T-helper 1 cell treated with Interleukin-12 subunit alpha and Interleukin-12 subunit beta and Interleukin-4 antibody, amounts not matched to agents 30 ng/mL and 1 ng/mL, for 36 hours (primary cell): ENCODE measurements around the gene ANKS3. TPM values are rescaled to one million over a fixed set of nuclear protein-coding genes. Genes with fewer than 3 reads are reported as not detected.

ENCODE experiments used
- intact Hi-C: fragments of 100-400 bp; cut with micrococcal nuclease; formaldehyde crosslinking; loops from one replicate; pipeline ENCODE4 v1.15.1; 2024
- total RNA-seq: library from RNA; stranded (reverse); gene quantifications from 2 replicates; pipeline ENCODE4 v1.2.3, GENCODE V29; 2022

ANKS3 gene
- total RNA-seq, 1 donor from 2014 or later: 17.2 TPM

GRCh38 chr16:4696905-4697847 lies 36.9 kb downstream of the ANKS3 start:
- intact Hi-C loops: no loop called here

GRCh38 chr16:4696172-4696904 lies 37.7 kb downstream of the ANKS3 start:
- intact Hi-C loops: no loop called here

GRCh38 chr16:4695473-4696171 lies 38.4 kb downstream of the ANKS3 start:
- intact Hi-C loops: no loop called here

- intact Hi-C loops: loop anchor here (1.0 to 5.0 kb wide), 2 partner anchors 152 to 402 kb away; partner anchors contain the start of genes EEF2KMT, GLYR1 and UBN1
These were observed 39.2 kb downstream of the ANKS3 start for GRCh38 chr16:4694642-4695451.

- intact Hi-C loops: loop anchor here (1.0 to 5.0 kb wide), 10 partner anchors 18 to 403 kb away; partner anchors contain the start of genes ANKS3, DNAAF8, EEF2KMT and GLYR1
These were observed 40.0 kb downstream of the ANKS3 start for GRCh38 chr16:4693956-4694641.

GRCh38 chr16:4693296-4693955 lies 40.6 kb downstream of the ANKS3 start, which contains the start of gene NUDT16L1:
Gene NUDT16L1, plus strand, starts transcription at chr16:4693562. Its CDS starts 165 bp downstream, at chr16:4693727.
- intact Hi-C loops: loop anchor here (1.0 to 5.0 kb wide), 9 partner anchors 17 to 404 kb away; partner anchors contain the start of genes ANKS3, DNAAF8, EEF2KMT and MGRN1

- intact Hi-C loops: loop anchor here (1.0 to 5.0 kb wide), 9 partner anchors 16 to 405 kb away; partner anchors contain the start of genes ANKS3, DNAAF8, EEF2KMT and MGRN1
These were observed 41.4 kb downstream of the ANKS3 start for GRCh38 chr16:4692460-4693295.

- intact Hi-C loops: loop anchor here (2.0 to 5.0 kb wide), 2 partner anchors 267 to 405 kb away; partner anchors contain the start of genes EEF2KMT and SEC14L5
These were observed 42.2 kb downstream of the ANKS3 start for GRCh38 chr16:4691666-4692412.

- intact Hi-C loops: loop anchor here (5.0 kb wide), 1 partner anchor 406 kb away; the partner anchor contains the start of gene EEF2KMT
These were observed 43.0 kb downstream of the ANKS3 start for GRCh38 chr16:4690946-4691665.

GRCh38 chr16:4689864-4690704 lies 44.0 kb downstream of the ANKS3 start:
- intact Hi-C loops: loop anchor here (5.0 kb wide), 1 partner anchor 407 kb away; the partner anchor contains the start of gene EEF2KMT

- intact Hi-C loops: no loop called here
These were observed 44.9 kb downstream of the ANKS3 start for GRCh38 chr16:4689091-4689671.

GRCh38 chr16:4688674-4689045 lies 45.4 kb downstream of the ANKS3 start:
- intact Hi-C loops: no loop called here

- intact Hi-C loops: no loop called here
These were observed 46.0 kb downstream of the ANKS3 start for GRCh38 chr16:4687946-4688673.

- intact Hi-C loops: no loop called here
These were observed 46.7 kb downstream of the ANKS3 start for GRCh38 chr16:4687416-4687815.
